ELR (cell line): ENCODE results near the gene CALR3.
"Not testable (repeated sequence)": the region's sequence is repeated elsewhere in the genome, so short reads cannot be mapped to it uniquely, and the experiment has no call there.

Experiments
- DNase-seq: peaks from one replicate; pipeline ENCODE4 v3.0.0-alpha.2; 2015; ENCODE audit warnings: low read depth

The CALR3 gene

GRCh38 chr19:16496613-16496983 is 631 bp upstream of the CALR3 start:
- peak; percentile 73 for DNase-seq

GRCh38 chr19:16486476-16486875 is 9.5 kb downstream of the CALR3 start:
- DNase-seq = not testable (repeated sequence)

GRCh38 chr19:16482745-16483144 is 13.2 kb downstream of the CALR3 start:
- DNase-seq = no peak

GRCh38 chr19:16477311-16477710 is 18.7 kb downstream of the CALR3 start:
- no peak for DNase-seq

- no peak for DNase-seq
Observed at GRCh38 chr19:16476401-16476800, 19.6 kb downstream of the CALR3 start.

- DNase-seq = no peak
Observed at GRCh38 chr19:16473875-16474392, 22.0 kb downstream of the CALR3 start.

GRCh38 chr19:16472992-16473391 is 23.0 kb downstream of the CALR3 start:
- DNase-seq = no peak

- DNase-seq = not testable (repeated sequence)
Observed at GRCh38 chr19:16472559-16472899, 23.4 kb downstream of the CALR3 start.

GRCh38 chr19:16470911-16471811 is 24.8 kb downstream of the CALR3 start:
- peak; percentile 69 for DNase-seq

GRCh38 chr19:16470541-16470910 is 25.4 kb downstream of the CALR3 start:
- peak; percentile 14 for DNase-seq

GRCh38 chr19:16467581-16467980 is 28.4 kb downstream of the CALR3 start:
- no peak for DNase-seq

GRCh38 chr19:16466802-16467427 is 29.1 kb downstream of the CALR3 start:
- not testable (repeated sequence) for DNase-seq

GRCh38 chr19:16465239-16465638 is 30.7 kb downstream of the CALR3 start:
- DNase-seq = no peak

GRCh38 chr19:16463991-16464575 is 31.9 kb downstream of the CALR3 start:
- DNase-seq = peak; percentile 32

- no peak for DNase-seq
Observed at GRCh38 chr19:16463341-16463990, 32.5 kb downstream of the CALR3 start.

- peak; percentile 50 for DNase-seq
Observed at GRCh38 chr19:16462757-16463250, 33.2 kb downstream of the CALR3 start.

- no peak for DNase-seq
Observed at GRCh38 chr19:16461630-16462051, 34.3 kb downstream of the CALR3 start.

- DNase-seq = no peak
Observed at GRCh38 chr19:16460454-16460853, 35.5 kb downstream of the CALR3 start.

GRCh38 chr19:16459680-16460079 is 36.3 kb downstream of the CALR3 start:
- DNase-seq = no peak

- no peak for DNase-seq
Observed at GRCh38 chr19:16458391-16459341, 37.3 kb downstream of the CALR3 start.

GRCh38 chr19:16457954-16458331 is 38.0 kb downstream of the CALR3 start:
- no peak for DNase-seq
